GM11168 (cell line): ENCODE measurements around the gene ATG101.

ENCODE experiments used
- in situ Hi-C: fragments of 300-500 bp; cut with MboI; formaldehyde crosslinking; loops from one replicate; pipeline ENCODE4 v1.12.0; 2022; ENCODE audit warnings: low sequenced_read_pairs; ENCODE audit not compliant: unreplicated experiment

Gene ATG101

GRCh38 chr12:52056801-52057637 lies 12.8 kb upstream of the ATG101 start:
- in situ Hi-C loops, result no loop called here

GRCh38 chr12:52057638-52058576 lies 11.9 kb upstream of the ATG101 start:
- in situ Hi-C loops, result no loop called here

- in situ Hi-C loops, result no loop called here
Observed at GRCh38 chr12:52058631-52059361, 11.0 kb upstream of the ATG101 start.

- in situ Hi-C loops, result no loop called here
Observed at GRCh38 chr12:52059582-52060497, 9.9 kb upstream of the ATG101 start.

GRCh38 chr12:52060498-52061177 lies 9.1 kb upstream of the ATG101 start:
- in situ Hi-C loops, result no loop called here

- in situ Hi-C loops, result no loop called here
Observed at GRCh38 chr12:52061470-52062166, 8.2 kb upstream of the ATG101 start.

GRCh38 chr12:52062167-52063081 lies 7.4 kb upstream of the ATG101 start:
- in situ Hi-C loops, result no loop called here

- in situ Hi-C loops, result no loop called here
Observed at GRCh38 chr12:52063082-52063924, 6.5 kb upstream of the ATG101 start.

- in situ Hi-C loops, result no loop called here
Observed at GRCh38 chr12:52063981-52064649, 5.7 kb upstream of the ATG101 start.

GRCh38 chr12:52066346-52067080 lies 3.3 kb upstream of the ATG101 start:
- in situ Hi-C loops, result loop anchor here (5.0 kb wide), 1 partner anchor 34 kb away; no protein-coding TSS in a partner anchor

GRCh38 chr12:52067081-52067374 lies 2.8 kb upstream of the ATG101 start:
- in situ Hi-C loops, result loop anchor here (5.0 kb wide), 1 partner anchor 35 kb away; no protein-coding TSS in a partner anchor

- in situ Hi-C loops, result no loop called here
Observed at GRCh38 chr12:52070185-52070925, 577 bp downstream of the ATG101 start.

- in situ Hi-C loops, result no loop called here
Observed at GRCh38 chr12:52073531-52074381, 4.0 kb downstream of the ATG101 start.
